Kidney (tissue), 11 donors: ENCODE data around the gene FOXD4L6. TPM values are rescaled to one million over a fixed set of nuclear protein-coding genes. Genes with fewer than 3 reads are reported as not detected.
A peak's percentile ranks its signal among the peaks of the same experiment; 100 is the strongest.
"Not testable (repeated sequence)": the region's sequence is repeated elsewhere in the genome, so short reads cannot be mapped to it uniquely, and the experiment has no call there.

Experiments
- DNase-seq, 5 donors: peaks; one replicate each; pipeline ENCODE4 v3.0.0-alpha.2; 2013 to 2020
- FAIRE-seq: peaks from 2 replicates; lab custom pipeline; 2012; peaks lifted over from hg19 to GRCh38; lab: Jason Lieb, UNC
- H3K27ac ChIP-seq, 2 donors: one replicate each; pipeline ENCODE4 v1.7.0; 2013; ENCODE audit warnings: low read depth in 2 of 2, low read length in 2 of 2, inconsistent platforms in 1 of 2
- H3K27me3 ChIP-seq: one replicate; pipeline ENCODE4 v1.7.1; 2013; ENCODE audit warnings: low read length, inconsistent platforms; ENCODE audit not compliant: control insufficient read depth, insufficient read depth
- H3K36me3 ChIP-seq, 3 donors: one replicate each; pipeline versions ENCODE4 v1.7.0 to v1.7.1; 2013; ENCODE audit warnings: low read length in 3 of 3, control low read depth in 1 of 3, inconsistent platforms in 1 of 3; ENCODE audit not compliant: insufficient read depth in 3 of 3, control insufficient read depth in 2 of 3
- H3K4me1 ChIP-seq, 3 donors: one replicate each; pipeline versions ENCODE4 v1.7.0 to v1.7.1; 2013; ENCODE audit warnings: low read length in 3 of 3, inconsistent platforms in 1 of 3, low read depth in 1 of 3; ENCODE audit not compliant: control insufficient read depth in 2 of 3, insufficient read depth in 2 of 3
- H3K4me3 ChIP-seq, 3 donors: one replicate each; pipeline versions ENCODE4 v1.7.0 to v1.8.1; 2013; ENCODE audit warnings: low read length in 3 of 3, control low read depth in 1 of 3, inconsistent platforms in 1 of 3
- H3K9ac ChIP-seq, 3 donors: one replicate each; pipeline versions ENCODE4 v1.7.0 to v1.7.1; 2013; ENCODE audit warnings: low read length in 3 of 3, control low read depth in 1 of 3, inconsistent platforms in 1 of 3
- H3K9me3 ChIP-seq, 3 donors: one replicate each; pipeline versions ENCODE4 v1.7.0 to v1.7.1; 2013; ENCODE audit warnings: low read length in 3 of 3, control low read depth in 1 of 3, inconsistent platforms in 1 of 3; ENCODE audit not compliant: control insufficient read depth in 2 of 3, insufficient read depth in 1 of 3
- intact Hi-C: fragments of 100-400 bp; cut with DNase I; formaldehyde crosslinking; loops from one replicate; pipeline ENCODE4 v1.11.1; 2022
- polyA plus RNA-seq: library from polyadenylated mRNA; stranded (reverse); fragments of 350-450 nt; fragmentation: Illumina TruSeq; extraction: RNeasy Lipid Tissue Mini Kit (QIAGEN cat#74804); gene quantifications from one replicate; pipeline ENCODE4 v1.2.3, GENCODE V29; 2014; ENCODE audit warnings: low read depth, low replicate concordance; ENCODE audit not compliant: insufficient read depth
- total RNA-seq: library from RNA; stranded (reverse); fragmentation: NEBNext Ultra II Directional; extraction: Animal tissue kit (Norgen Biotek cat#: 25700); gene quantifications from one replicate; pipeline ENCODE4 v1.2.1, GENCODE V29; 2021
- donor health status: control.
- donor health status: control.
- donor health status: DM: yes; HTN: yes; CAD: no.
- donor health status: Normal renal cell carcinoma (clear cell type).

Gene FOXD4L6
- total and polyA plus RNA-seq, 2 donors from 2014 or later: not detected

DNA sequence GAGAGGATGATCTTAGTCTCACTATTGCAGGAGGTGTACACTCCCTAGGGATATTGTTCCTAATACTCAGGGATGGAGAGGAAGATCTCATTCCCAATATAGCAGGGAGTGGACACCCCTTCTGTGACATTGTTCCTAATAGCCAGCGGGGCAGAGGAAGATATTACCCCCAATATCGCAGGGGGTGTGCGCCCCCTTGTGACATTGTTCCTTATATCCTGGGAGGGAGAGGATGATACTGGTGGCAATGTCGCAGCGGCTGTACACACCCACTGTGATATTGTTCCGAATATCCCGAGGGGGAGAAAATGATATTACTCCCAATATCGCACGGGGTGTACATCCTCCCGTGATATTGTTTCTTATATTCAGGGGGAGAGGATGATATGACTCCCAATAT is 17.6 kb downstream of the FOXD4L6 start:
- H3K36me3 ChIP-seq, FAIRE-seq, H3K27me3 ChIP-seq, H3K9ac ChIP-seq, intact Hi-C loops, H3K4me1 ChIP-seq, H3K4me3 ChIP-seq, H3K27ac ChIP-seq, H3K9me3 ChIP-seq: not testable (repeated sequence)
- peak in 1 of 5 donors; percentile 23 for DNase-seq

DNA sequence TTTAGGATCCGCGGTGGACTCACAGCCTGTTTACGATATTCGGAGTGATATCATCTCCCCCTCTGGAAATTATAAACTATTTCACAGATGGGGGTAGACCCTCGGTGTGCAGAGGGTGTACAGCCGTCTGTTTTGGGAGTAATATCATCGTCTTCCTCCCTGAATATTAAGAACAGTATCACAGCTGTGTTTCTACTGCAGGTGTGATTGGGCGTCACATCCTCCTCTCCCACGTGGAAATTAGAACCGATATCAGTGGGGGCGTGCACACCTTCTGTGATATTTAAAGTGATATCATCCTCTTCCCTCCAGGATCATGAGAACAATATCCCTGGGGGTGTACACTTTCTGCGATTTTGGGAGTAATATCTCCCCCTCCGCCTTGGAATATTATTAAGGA is 19.2 kb downstream of the FOXD4L6 start:
- intact Hi-C loops, H3K36me3 ChIP-seq, H3K9me3 ChIP-seq, H3K27me3 ChIP-seq, H3K4me1 ChIP-seq, H3K9ac ChIP-seq, H3K4me3 ChIP-seq, DNase-seq, H3K27ac ChIP-seq, FAIRE-seq: not testable (repeated sequence)

DNA sequence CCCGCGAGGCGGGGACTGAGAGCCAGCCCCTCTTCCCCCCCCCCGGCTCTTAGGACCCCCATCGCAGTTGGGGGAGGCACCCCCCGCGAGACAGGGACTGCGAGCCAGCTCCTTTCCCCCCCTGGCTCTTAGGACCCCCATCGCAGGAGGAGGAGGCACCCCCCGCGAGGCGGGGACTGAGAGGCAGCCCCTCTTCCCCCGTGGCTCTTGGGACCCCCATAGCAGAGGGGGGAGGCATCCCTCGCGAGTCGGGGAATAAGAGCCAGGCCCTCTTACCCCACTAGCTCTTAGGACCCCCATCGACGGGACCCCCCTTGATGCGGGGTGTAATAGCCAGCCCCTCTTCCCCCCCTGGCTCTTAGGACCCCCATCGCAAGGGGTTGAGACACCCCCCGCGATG is 19.7 kb downstream of the FOXD4L6 start:
- FAIRE-seq, H3K9ac ChIP-seq, H3K27ac ChIP-seq, H3K4me3 ChIP-seq, H3K27me3 ChIP-seq, H3K9me3 ChIP-seq, H3K36me3 ChIP-seq, H3K4me1 ChIP-seq, intact Hi-C loops: not testable (repeated sequence)
- DNase-seq: peak in 2 of 5 donors; percentile 36 to 42

DNA sequence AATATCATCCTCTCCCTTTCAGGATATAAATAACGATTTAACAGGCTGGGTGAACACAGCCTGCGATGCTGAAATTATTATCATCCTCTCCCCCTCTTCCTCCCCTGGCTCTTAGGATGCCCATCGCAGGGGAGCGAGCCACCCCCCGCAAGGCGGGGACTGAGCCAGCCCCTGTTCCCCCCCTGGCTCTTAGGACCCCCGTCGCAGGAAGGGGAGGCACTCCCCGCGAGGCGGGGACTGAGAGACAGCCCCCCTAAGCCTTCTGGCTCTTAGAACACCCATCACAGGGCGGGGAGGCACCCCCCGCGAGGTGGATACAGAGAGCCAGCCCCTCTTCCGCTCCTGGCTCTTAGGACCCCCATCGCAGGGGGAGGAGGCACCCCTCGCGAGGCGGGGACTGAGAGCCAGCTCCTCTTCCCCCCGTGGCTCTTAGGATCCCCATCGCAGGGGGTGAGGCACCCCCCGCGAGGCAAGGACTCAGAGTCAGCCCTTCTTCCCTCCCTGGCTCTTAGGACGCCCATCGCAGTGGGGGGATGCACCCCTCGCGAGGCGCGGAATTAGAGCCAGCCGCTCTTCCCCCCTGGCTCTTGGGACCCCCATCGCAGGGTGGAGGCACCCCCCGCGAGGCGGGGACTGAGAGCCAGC is 21.9 kb downstream of the FOXD4L6 start:
- H3K9me3 ChIP-seq, H3K27ac ChIP-seq, FAIRE-seq, H3K27me3 ChIP-seq, H3K4me1 ChIP-seq, H3K4me3 ChIP-seq, H3K36me3 ChIP-seq, H3K9ac ChIP-seq, intact Hi-C loops: not testable (repeated sequence)
- DNase-seq: peak in 1 of 5 donors; percentile 26

DNA sequence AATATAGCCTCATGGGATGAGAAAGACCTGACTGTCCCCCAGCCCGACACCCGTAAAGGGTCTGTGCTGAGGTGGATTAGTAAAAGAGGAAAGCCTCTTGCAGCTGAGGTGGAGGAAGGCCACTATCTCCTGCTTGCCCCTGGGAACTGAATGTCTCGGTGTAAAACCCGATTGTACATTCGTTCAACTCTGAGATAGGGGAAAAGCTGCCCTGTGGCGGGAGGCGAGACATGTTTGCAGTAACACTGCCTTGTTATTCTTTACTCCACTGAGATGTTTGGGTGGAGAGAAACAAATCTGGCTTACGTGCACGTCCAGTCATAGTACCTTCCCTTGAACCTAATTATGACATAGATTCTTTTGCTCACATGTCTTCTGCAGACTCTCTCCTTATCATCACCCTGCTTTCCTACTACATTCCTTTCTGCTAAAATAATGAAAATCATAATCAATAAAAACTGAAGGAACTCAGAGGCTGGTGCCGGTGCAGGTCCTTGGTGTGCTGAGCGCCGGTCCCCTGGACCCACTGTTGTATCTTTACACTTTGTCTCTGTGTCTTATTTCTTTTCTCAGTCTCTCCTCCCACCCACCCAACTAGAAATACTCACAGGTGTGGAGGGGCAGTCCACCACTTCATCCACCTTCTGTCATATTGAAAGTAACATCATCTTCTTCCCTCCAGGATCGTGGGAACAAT is 22.8 kb downstream of the FOXD4L6 start:
- H3K36me3 ChIP-seq, H3K4me1 ChIP-seq, H3K4me3 ChIP-seq, intact Hi-C loops, FAIRE-seq, H3K27ac ChIP-seq, H3K9me3 ChIP-seq, H3K27me3 ChIP-seq, H3K9ac ChIP-seq: not testable (repeated sequence)
- peak in 1 of 5 donors; percentile 25 for DNase-seq

DNA sequence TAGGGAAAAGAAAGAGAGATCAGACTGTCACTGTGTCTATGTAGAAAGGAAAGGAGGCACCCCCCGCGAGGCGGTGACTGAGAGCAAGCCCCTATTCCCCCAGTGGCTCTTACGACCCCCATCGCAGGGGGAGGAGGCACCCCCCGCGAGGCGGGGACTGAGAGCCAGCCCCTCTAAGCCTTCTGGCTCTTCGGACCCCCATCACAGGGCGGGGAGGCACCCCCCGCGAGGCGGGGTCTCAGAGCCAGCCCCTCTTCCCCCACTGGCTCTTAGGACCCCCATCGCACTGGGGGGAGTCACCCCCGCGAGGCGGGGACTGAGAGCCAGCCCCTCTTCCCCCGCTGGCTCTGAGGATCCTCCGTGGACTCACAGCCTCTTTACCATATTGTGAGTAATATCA is 23.9 kb downstream of the FOXD4L6 start:
- intact Hi-C loops, H3K27ac ChIP-seq, H3K9me3 ChIP-seq, FAIRE-seq, H3K36me3 ChIP-seq, H3K4me1 ChIP-seq, H3K27me3 ChIP-seq, H3K4me3 ChIP-seq, H3K9ac ChIP-seq: not testable (repeated sequence)
- peak in 1 of 5 donors; percentile 39 for DNase-seq

DNA sequence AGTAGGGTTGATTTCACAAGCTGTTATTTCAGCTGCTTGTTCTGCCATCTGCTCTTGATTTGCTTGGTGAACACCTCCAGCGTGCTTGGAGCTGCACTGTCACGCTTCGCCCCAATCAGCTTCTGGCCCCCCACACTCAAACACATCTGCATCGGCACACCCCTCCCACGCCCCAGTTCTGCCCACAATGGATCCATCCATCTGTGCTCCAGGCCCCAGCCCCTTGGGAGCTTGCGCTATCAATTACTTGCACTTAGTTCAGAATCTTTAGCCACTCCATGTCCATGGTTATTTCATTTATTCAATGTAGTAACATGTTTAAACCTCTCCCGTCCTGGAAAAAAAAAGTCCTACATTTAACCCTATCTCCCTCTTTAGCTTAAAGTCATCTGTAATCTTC is 28.0 kb downstream of the FOXD4L6 start:
- FAIRE-seq, H3K27ac ChIP-seq, intact Hi-C loops, H3K27me3 ChIP-seq, H3K9me3 ChIP-seq, H3K9ac ChIP-seq, H3K36me3 ChIP-seq, H3K4me1 ChIP-seq, H3K4me3 ChIP-seq: not testable (repeated sequence)
- peak in 1 of 5 donors; percentile 53 for DNase-seq

DNA sequence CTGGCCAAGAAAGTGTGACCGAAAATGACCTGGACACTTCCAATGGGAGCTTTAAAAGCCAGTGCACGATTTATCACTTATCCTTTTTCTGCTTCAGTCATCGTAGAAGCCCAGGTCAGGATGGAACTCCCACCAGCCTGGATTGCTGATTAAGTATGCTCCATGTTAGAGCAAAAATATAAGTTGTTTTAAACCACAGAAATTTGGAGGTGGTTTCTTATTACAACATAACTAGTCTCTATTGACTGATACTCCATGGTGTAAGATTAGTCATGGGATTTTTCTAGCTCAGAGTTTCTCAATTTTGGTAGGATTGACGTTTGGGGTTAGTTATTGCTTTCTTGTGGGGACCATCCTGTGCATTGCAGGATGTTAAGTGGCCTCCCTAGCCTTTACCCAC is 29.7 kb downstream of the FOXD4L6 start:
- not testable (repeated sequence) for H3K9ac ChIP-seq

More for the DNA sequence above, 29.7 kb downstream of the FOXD4L6 start:
- H3K9me3 ChIP-seq, FAIRE-seq, H3K4me3 ChIP-seq, H3K36me3 ChIP-seq, H3K27me3 ChIP-seq, intact Hi-C loops, H3K27ac ChIP-seq, DNase-seq, H3K4me1 ChIP-seq: not testable (repeated sequence)
